Liver (tissue), 9 donors: ENCODE measurements around the gene NTM. TPM values are rescaled to one million over a fixed set of nuclear protein-coding genes. Genes with fewer than 3 reads are reported as not detected.

Experiments
- DNase-seq: peaks from one replicate; pipeline ENCODE4 v3.0.0-alpha.2; 2017; ENCODE audit warnings: low spot score
- H3K27ac ChIP-seq, 2 donors: one replicate each; pipeline ENCODE4 v1.7.0; 2013; ENCODE audit warnings: inconsistent platforms in 2 of 2, low read length in 2 of 2, control low read depth in 1 of 2, low read depth in 1 of 2, mild to moderate bottlenecking in 1 of 2
- H3K27me3 ChIP-seq, 4 donors: one replicate each; pipeline versions ENCODE4 v1.6.1 to v1.7.0; 2013; ENCODE audit warnings: low read length in 3 of 4, inconsistent platforms in 1 of 4, mild to moderate bottlenecking in 1 of 4, moderate library complexity in 1 of 4; ENCODE audit not compliant: control insufficient read depth in 4 of 4, insufficient read depth in 4 of 4
- H3K36me3 ChIP-seq, 4 donors: one replicate each; pipeline versions ENCODE4 v1.6.1 to v1.7.0; 2013; ENCODE audit warnings: low read length in 3 of 4, mild to moderate bottlenecking in 3 of 4, low read depth in 1 of 4, moderate library complexity in 1 of 4; ENCODE audit not compliant: control insufficient read depth in 4 of 4, insufficient read depth in 3 of 4
- H3K4me1 ChIP-seq, 4 donors: one replicate each; pipeline versions ENCODE4 v1.6.1 to v1.7.0; 2013; ENCODE audit warnings: low read length in 3 of 4, mild to moderate bottlenecking in 3 of 4, moderate library complexity in 1 of 4; ENCODE audit not compliant: control insufficient read depth in 4 of 4, insufficient read depth in 4 of 4
- H3K4me3 ChIP-seq, 3 donors: one replicate each; pipeline versions ENCODE4 v1.6.1 to v1.7.0; 2013; ENCODE audit warnings: low read length in 3 of 3, control low read depth in 1 of 3, low read depth in 1 of 3, mild to moderate bottlenecking in 1 of 3
- H3K9ac ChIP-seq, 2 donors: one replicate each; pipeline ENCODE4 v1.7.0; 2013; ENCODE audit warnings: low read length in 2 of 2, mild to moderate bottlenecking in 2 of 2, moderate library complexity in 2 of 2, control low read depth in 1 of 2, low read depth in 1 of 2
- H3K9me3 ChIP-seq, 4 donors: one replicate each; pipeline versions ENCODE4 v1.6.1 to v1.7.0; 2013; ENCODE audit warnings: low read length in 3 of 4; ENCODE audit not compliant: control insufficient read depth in 4 of 4
- CTCF ChIP-seq: fragments of 150-350 bp; IDR thresholded peaks from 2 replicates; pipeline ENCODE4 v1.5.1; 2017; ENCODE audit warnings: improper control_type of control experiment, low read depth, low read length; ENCODE audit not compliant: missing input control
- EGR1 ChIP-seq, 2 donors: IDR thresholded peaks; 2 replicates each; pipeline ENCODE4 v1.6.1; 2016 to 2018; ENCODE audit warnings: antibody characterized with exemption in 2 of 2, low read depth in 2 of 2
- FOXA1 ChIP-seq: IDR thresholded peaks from 2 replicates; pipeline ENCODE4 v1.6.1; 2016; ENCODE audit warnings: antibody characterized with exemption
- FOXA2 ChIP-seq: IDR thresholded peaks from 2 replicates; pipeline ENCODE4 v1.6.1; 2016; ENCODE audit warnings: antibody characterized with exemption
- GABPA ChIP-seq, 2 donors: IDR thresholded peaks in 1 of 2; conservative IDR thresholded peaks in 1 of 2; 2 replicates each; pipeline ENCODE4 v1.6.1; 2016; ENCODE audit warnings: antibody characterized with exemption in 2 of 2, mild to moderate bottlenecking in 1 of 2, moderate library complexity in 1 of 2
- HNF4G ChIP-seq: IDR thresholded peaks from 2 replicates; pipeline ENCODE4 v1.6.1; 2016; ENCODE audit warnings: antibody characterized with exemption
- JUND ChIP-seq, 2 donors: IDR thresholded peaks; 2 replicates each; pipeline ENCODE4 v1.6.1; 2016; ENCODE audit warnings: antibody characterized with exemption in 2 of 2
- NR2F2 ChIP-seq: IDR thresholded peaks from 2 replicates; pipeline ENCODE4 v1.6.1; 2016; ENCODE audit warnings: antibody characterized with exemption
- RAD21 ChIP-seq, 2 donors: IDR thresholded peaks; 2 replicates each; pipeline ENCODE4 v1.6.1; 2016; ENCODE audit warnings: antibody characterized with exemption in 2 of 2, mild to moderate bottlenecking in 2 of 2
- RXRA ChIP-seq, 2 donors: IDR thresholded peaks; 2 replicates each; pipeline ENCODE4 v1.6.1; 2017 to 2018; ENCODE audit warnings: antibody characterized with exemption in 2 of 2, mild to moderate bottlenecking in 1 of 2
- SP1 ChIP-seq: IDR thresholded peaks from 2 replicates; pipeline ENCODE4 v1.6.1; 2018; ENCODE audit warnings: antibody characterized with exemption, mild to moderate bottlenecking
- TAF1 ChIP-seq: conservative IDR thresholded peaks from 2 replicates; pipeline ENCODE4 v1.6.1; 2016; ENCODE audit warnings: antibody characterized with exemption, mild to moderate bottlenecking
- WGBS: extraction: QIAGEN DNeasy Blood & Tissue Kit; methylation state at CpG from one replicate; pipeline ENCODE4 v1.1.7; 2013; 5-methylcytosine and 5-hydroxymethylcytosine counted together
- polyA plus RNA-seq, 2 donors: library from polyadenylated mRNA; stranded (reverse) in 1 of 2; unstranded in 1 of 2; fragments of 200-250 nt in 1 of 2; fragments of >200 nt in 1 of 2; fragmentation: Nextera tagmentation in 1 of 2; extraction: Ambion mirVana in 1 of 2; gene quantifications; one replicate each; pipeline versions ENCODE4 v1.2.1 to v1.2.3, GENCODE V29; 2013 to 2015
- total RNA-seq, 2 donors: library from RNA; depleted of rRNA; stranded (reverse); fragments of >200 nt; gene quantifications; one replicate each; pipeline ENCODE4 v1.2.3, GENCODE V29; 2014
- TF ChIP-seq, protein P1 (sequence below): IDR thresholded peaks from 2 replicates; pipeline ENCODE4 v1.6.1; 2016; ENCODE audit warnings: antibody characterized with exemption
- TF ChIP-seq, protein P2 (sequence below): IDR thresholded peaks from 2 replicates; pipeline ENCODE4 v1.6.1; 2016; ENCODE audit warnings: antibody characterized with exemption
- donor health status: healthy.
- donor health status: healthy.
- donor health status: healthy.
- donor health status: healthy.
- donor health status: healthy.

The NTM gene
- total and polyA plus RNA-seq, 4 donors: 0.08 to 1.1 (median 0.08) TPM; not detected in 1

DNA sequence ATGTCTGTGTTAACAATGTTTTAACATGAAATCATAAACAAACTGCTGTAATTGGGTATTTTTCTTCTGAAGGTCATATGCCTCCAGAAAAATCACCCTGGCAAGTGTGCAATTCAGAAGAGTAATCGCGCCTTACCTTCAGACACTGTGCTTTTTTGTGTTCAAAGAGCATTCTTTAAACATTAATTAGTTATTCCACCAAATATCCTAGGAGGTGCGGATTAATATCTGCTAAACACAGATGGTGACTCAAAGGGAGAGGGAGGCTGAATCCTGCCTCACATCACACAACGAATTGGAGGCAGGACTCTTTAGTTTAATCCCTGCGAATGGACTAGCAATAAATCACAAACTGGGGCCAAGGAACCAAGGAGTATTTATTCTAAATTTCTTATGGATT, 213.0 kb downstream of the NTM start (continued):
- TF ChIP-seq CTCF (no peak), EGR1 (IDR thresholded peaks at IDR 0.05; ENCODE audit: low read depth in 2 of 2) (no peak), SP1 (no peak), RXRA (IDR thresholded peaks at IDR 0.05) (no peak), RAD21 (IDR thresholded peaks at IDR 0.05) (no peak), FOXA2 (no peak), JUND (IDR thresholded peaks at IDR 0.05) (no peak)
- TF ChIP-seq, protein P1, sequence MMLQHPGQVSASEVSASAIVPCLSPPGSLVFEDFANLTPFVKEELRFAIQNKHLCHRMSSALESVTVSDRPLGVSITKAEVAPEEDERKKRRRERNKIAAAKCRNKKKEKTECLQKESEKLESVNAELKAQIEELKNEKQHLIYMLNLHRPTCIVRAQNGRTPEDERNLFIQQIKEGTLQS: no peak

DNA sequence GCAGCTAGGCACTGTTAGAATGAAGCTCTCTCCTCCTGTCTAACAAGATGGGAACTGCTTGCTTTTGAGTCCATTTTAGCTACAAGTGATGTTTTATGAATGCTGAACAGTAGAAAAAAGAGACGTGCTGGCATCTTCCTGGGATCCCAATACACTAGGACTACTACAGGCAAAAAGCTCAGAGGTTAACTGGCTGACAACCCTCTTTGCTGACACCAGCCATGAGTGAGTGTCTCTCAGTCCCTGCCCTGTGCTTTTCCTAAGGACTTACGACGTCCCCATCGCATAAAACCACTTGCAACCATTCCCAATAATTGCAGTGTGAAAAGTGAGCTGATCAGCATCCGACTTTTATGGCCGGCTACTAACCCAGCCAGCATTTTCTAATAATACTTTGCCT, 213.5 kb downstream of the NTM start:
- Histone ChIP-seq H3K27me3 (peaks cover 0 to 13% (median 0%) of the 10 kb centered on the region in 4 donors), H3K9me3 (peaks cover 2 to 6% (median 4%) of the 10 kb centered on the region in 4 donors), H3K9ac (no peak overlapping the region), H3K27ac (no peak overlapping the region), H3K4me1 (no peaks in the 10 kb centered on the region), H3K36me3 (no peaks in the 10 kb centered on the region), H3K4me3 (no peak overlapping the region)
- WGBS: 60% methylated on average over 6 of the region's 6 CpGs
- TF ChIP-seq JUND (IDR thresholded peaks at IDR 0.05): no peak
- TF ChIP-seq TAF1: no peak
- TF ChIP-seq HNF4G: no peak
- no peak for TF ChIP-seq RXRA (IDR thresholded peaks at IDR 0.05)
- TF ChIP-seq, protein P2, sequence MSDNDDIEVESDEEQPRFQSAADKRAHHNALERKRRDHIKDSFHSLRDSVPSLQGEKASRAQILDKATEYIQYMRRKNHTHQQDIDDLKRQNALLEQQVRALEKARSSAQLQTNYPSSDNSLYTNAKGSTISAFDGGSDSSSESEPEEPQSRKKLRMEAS: no peak
- TF ChIP-seq FOXA1: no peak
- DNase-seq: no peak

DNA sequence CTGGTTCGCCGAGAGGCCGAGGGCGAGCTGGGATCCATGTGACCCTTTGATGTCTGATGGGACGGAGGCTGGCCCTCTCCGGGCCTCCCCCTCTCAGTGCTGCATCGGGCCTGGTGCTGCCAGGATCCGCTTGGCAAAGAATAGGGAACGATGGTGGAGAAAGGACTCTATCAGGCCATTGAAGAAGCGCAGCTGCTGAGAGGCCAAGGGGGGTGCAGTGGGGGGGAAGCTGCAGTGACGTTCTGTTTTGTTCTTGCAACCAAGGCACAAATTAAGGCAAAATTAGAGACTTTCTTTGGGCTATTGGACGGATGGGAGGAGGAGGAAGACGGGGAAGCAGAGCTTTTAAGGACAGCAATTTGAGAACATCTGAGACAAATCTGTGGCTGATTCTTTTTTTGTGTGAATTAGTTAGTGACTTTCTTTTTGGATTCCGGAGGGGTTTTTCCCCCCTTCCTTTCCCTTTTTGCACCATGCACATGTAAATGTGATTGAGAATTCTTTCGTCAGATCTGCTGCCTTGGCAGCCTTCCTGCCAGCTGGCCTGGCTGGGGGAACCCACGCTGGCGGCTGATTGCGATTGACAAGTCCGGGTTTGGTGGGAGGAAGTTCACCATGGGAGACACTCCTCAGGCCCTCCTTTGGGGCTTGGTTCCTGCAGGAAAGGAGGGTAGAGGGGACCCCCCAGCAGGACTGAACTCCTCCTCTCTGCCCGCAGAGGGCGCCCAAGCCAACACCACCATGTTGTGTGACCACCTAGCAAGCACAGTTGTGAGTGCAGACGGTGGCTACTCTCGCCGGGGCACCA, 214.6 kb downstream of the NTM start:
- 54% methylated on average over 24 of the region's 24 CpGs for WGBS
- no peak overlapping the region for H3K9ac ChIP-seq
- peaks cover 0 to 15% (median 0%) of the 10 kb centered on the region in 4 donors for H3K27me3 ChIP-seq
- no peaks in the 10 kb centered on the region for H3K4me1 ChIP-seq
- TF ChIP-seq, protein P1: no peak
- peaks cover 2 to 6% (median 4%) of the 10 kb centered on the region in 4 donors for H3K9me3 ChIP-seq
- no peak overlapping the region for H3K4me3 ChIP-seq
- DNase-seq: no peak
- H3K27ac ChIP-seq: no peak overlapping the region
- no peaks in the 10 kb centered on the region for H3K36me3 ChIP-seq

- H3K9ac ChIP-seq: no peak overlapping the region
- H3K27ac ChIP-seq: no peak overlapping the region
- H3K36me3 ChIP-seq: no peaks in the 10 kb centered on the region
- no peaks in the 10 kb centered on the region for H3K4me1 ChIP-seq
- WGBS: 53% methylated on average over 3 of the region's 3 CpGs
- H3K4me3 ChIP-seq: no peak overlapping the region
- peaks cover 0 to 9% (median under 1%) of the 10 kb centered on the region in 4 donors for H3K27me3 ChIP-seq
- no peak for DNase-seq
- TF ChIP-seq SP1: no peak
- no peak for TF ChIP-seq NR2F2
- no peak for TF ChIP-seq GABPA (IDR thresholded peaks at IDR 0.05 in 1 of 2, conservative IDR thresholded peaks at IDR 0.05 in 1 of 2)
- peaks cover 2 to 6% (median 4%) of the 10 kb centered on the region in 4 donors for H3K9me3 ChIP-seq
Measured at GRCh38 chr11:131588057-131588456, 217.6 kb downstream of the NTM start.
